ENCODE results near the gene CDC42BPA. TPM values are rescaled to one million over a fixed set of nuclear protein-coding genes. Genes with fewer than 3 reads are reported as not detected.

Gene CDC42BPA
- polyA plus RNA-seq, 1 of the 3 experiments (the other 2 are of a cell fraction), result 6.8 TPM

DNA sequence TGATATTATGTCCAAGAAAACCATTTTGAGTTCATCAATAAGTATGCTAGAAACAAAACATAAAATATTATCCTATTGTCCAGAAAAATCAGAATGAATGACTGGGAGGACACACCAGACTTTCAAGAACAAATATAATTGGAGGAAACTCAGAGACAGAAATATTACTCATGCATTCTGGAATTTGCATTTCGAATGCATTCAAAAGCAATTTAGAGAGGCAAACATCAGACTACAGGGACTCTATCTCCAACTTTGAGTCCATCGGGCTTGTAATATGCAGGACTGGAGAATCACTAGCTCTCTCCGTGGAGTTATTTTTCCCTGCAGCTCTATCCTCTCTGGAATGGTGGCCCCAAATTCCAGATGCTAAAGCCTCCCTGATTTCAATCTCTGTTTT lies 161.8 kb downstream of the CDC42BPA start (continued):
- TF ChIP-seq, protein P1, sequence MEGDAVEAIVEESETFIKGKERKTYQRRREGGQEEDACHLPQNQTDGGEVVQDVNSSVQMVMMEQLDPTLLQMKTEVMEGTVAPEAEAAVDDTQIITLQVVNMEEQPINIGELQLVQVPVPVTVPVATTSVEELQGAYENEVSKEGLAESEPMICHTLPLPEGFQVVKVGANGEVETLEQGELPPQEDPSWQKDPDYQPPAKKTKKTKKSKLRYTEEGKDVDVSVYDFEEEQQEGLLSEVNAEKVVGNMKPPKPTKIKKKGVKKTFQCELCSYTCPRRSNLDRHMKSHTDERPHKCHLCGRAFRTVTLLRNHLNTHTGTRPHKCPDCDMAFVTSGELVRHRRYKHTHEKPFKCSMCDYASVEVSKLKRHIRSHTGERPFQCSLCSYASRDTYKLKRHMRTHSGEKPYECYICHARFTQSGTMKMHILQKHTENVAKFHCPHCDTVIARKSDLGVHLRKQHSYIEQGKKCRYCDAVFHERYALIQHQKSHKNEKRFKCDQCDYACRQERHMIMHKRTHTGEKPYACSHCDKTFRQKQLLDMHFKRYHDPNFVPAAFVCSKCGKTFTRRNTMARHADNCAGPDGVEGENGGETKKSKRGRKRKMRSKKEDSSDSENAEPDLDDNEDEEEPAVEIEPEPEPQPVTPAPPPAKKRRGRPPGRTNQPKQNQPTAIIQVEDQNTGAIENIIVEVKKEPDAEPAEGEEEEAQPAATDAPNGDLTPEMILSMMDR (IDR thresholded peaks at IDR 0.05), result no peak
- TF ChIP-seq EZH2phosphoT487 (IDR thresholded peaks at IDR 0.05; ENCODE audit: borderline replicate concordance, low read depth) (no peak), NRF1 (IDR thresholded peaks at IDR 0.05; ENCODE audit: low read depth, low read length) (no peak), NFIC (IDR thresholded peaks at IDR 0.05; ENCODE audit: borderline replicate concordance) (no peak), GABPA (IDR thresholded peaks at IDR 0.05; ENCODE audit: low read depth) (no peak), FOXJ3 (CRISPR knock-in tag; IDR thresholded peaks at IDR 0.05) (no peak), CHD2 (IDR thresholded peaks at IDR 0.05; ENCODE audit: low read length, partially characterized antibody) (no peak), FOSL2 (IDR thresholded peaks at IDR 0.05; ENCODE audit: borderline replicate concordance, low read depth) (no peak)
- TF ChIP-seq, protein P2, sequence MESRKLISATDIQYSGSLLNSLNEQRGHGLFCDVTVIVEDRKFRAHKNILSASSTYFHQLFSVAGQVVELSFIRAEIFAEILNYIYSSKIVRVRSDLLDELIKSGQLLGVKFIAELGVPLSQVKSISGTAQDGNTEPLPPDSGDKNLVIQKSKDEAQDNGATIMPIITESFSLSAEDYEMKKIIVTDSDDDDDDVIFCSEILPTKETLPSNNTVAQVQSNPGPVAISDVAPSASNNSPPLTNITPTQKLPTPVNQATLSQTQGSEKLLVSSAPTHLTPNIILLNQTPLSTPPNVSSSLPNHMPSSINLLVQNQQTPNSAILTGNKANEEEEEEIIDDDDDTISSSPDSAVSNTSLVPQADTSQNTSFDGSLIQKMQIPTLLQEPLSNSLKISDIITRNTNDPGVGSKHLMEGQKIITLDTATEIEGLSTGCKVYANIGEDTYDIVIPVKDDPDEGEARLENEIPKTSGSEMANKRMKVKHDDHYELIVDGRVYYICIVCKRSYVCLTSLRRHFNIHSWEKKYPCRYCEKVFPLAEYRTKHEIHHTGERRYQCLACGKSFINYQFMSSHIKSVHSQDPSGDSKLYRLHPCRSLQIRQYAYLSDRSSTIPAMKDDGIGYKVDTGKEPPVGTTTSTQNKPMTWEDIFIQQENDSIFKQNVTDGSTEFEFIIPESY (IDR thresholded peaks at IDR 0.05; ENCODE audit: borderline replicate concordance, low read depth), result no peak

DNA sequence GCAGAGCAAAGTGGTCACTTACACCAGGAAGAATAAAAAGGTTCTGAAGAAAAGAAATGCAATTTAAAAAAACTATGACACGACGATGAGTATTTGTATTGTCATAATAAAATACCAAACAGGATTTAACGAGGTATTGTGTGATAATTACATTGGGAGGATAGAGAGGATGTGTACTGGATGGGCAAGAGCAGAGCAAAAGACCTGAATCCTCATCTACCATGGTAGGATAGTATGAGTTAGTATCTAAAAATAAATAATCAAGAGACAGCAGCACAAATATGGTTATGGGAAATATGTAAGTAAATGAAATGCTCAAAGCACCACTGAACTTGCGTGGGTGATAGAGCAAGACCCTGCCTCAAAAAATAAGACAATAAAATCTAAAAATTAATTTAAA lies 162.6 kb downstream of the CDC42BPA start:
- no peaks in the 10 kb centered on the region for H3K27me3 ChIP-seq (ENCODE audit: insufficient read depth)
- POLR2A ChIA-PET, result no interaction called here
- H3K4me1 ChIP-seq (ENCODE audit: control insufficient read depth in 1 of 2, insufficient read depth in 2 of 2, low read depth in 1 of 2, low read length in 1 of 2), result peaks cover 0 to 2% of the 10 kb centered on the region in 2 experiments; a peak in 1 of 4 replicates
- TF ChIP-seq CHD2 (IDR thresholded peaks at IDR 0.05; ENCODE audit: low read length, partially characterized antibody) (no peak), EP300 (IDR thresholded peaks at IDR 0.05; ENCODE audit: borderline replicate concordance in 1 of 2, low read depth in 1 of 2, low read length in 1 of 2) (no peak), RFX5 (IDR thresholded peaks at IDR 0.05; ENCODE audit: low read length) (no peak), FOXM1 (IDR thresholded peaks at IDR 0.05; ENCODE audit: low read depth) (no peak), JUND (IDR thresholded peaks at IDR 0.05) (no peak), MXI1 (IDR thresholded peaks at IDR 0.05; ENCODE audit: low read depth, low read length) (no peak), RXRA (IDR thresholded peaks at IDR 0.05; ENCODE audit: borderline replicate concordance, low read depth) (no peak), POLR2AphosphoS5 (IDR thresholded peaks at IDR 0.05; ENCODE audit: low read depth, low read length) (no peak), MEF2A (IDR thresholded peaks at IDR 0.05; ENCODE audit: borderline replicate concordance, low read depth) (no peak), ELF1 (IDR thresholded peaks at IDR 0.05) (no peak), FOSL2 (IDR thresholded peaks at IDR 0.05; ENCODE audit: borderline replicate concordance, low read depth) (no peak), NRF1 (IDR thresholded peaks at IDR 0.05; ENCODE audit: low read depth, low read length) (no peak)
- TF ChIP-seq, protein P3, sequence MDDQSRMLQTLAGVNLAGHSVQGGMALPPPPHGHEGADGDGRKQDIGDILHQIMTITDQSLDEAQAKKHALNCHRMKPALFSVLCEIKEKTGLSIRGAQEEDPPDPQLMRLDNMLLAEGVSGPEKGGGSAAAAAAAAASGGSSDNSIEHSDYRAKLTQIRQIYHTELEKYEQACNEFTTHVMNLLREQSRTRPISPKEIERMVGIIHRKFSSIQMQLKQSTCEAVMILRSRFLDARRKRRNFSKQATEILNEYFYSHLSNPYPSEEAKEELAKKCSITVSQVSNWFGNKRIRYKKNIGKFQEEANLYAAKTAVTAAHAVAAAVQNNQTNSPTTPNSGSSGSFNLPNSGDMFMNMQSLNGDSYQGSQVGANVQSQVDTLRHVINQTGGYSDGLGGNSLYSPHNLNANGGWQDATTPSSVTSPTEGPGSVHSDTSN (IDR thresholded peaks at IDR 0.05), result no peak
- TF ChIP-seq, protein P4, sequence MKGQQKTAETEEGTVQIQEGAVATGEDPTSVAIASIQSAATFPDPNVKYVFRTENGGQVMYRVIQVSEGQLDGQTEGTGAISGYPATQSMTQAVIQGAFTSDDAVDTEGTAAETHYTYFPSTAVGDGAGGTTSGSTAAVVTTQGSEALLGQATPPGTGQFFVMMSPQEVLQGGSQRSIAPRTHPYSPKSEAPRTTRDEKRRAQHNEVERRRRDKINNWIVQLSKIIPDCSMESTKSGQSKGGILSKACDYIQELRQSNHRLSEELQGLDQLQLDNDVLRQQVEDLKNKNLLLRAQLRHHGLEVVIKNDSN (IDR thresholded peaks at IDR 0.05; ENCODE audit: borderline replicate concordance, low read depth), result no peak
- no peak for DNase-seq
- H3K9me2 ChIP-seq, result no peaks in the 10 kb centered on the region
- H3K4me3 ChIP-seq (ENCODE audit: low read depth in 2 of 2, low read length in 1 of 2), result no peak overlapping the region
- no peaks in the 10 kb centered on the region for H3K79me2 ChIP-seq (ENCODE audit: insufficient read depth)
- WGBS (ENCODE audit: low lambda C conversion rate), result 95% methylated on average over 4 of the region's 4 CpGs
- CTCF ChIA-PET, result no interaction called here
- no peak overlapping the region for H3K4me2 ChIP-seq
- H2AFZ ChIP-seq (ENCODE audit: low read depth), result no peak overlapping the region
- no peaks in the 10 kb centered on the region for H4K20me1 ChIP-seq (ENCODE audit: insufficient read depth)
- no peaks in the 10 kb centered on the region for H3F3A ChIP-seq (replicated peaks; ENCODE audit: insufficient read depth)
- no peak overlapping the region for H3K27ac ChIP-seq (ENCODE audit: low read depth in 2 of 2, low read length in 1 of 2)
- H3K9ac ChIP-seq, result no peak overlapping the region
- no peaks in the 10 kb centered on the region for H3K9me3 ChIP-seq
- H3K36me3 ChIP-seq (replicated peaks in 1 of 2; ENCODE audit: control insufficient read depth in 1 of 2, insufficient read depth in 2 of 2, low read length in 1 of 2), result peaks cover 10 to 33% of the 10 kb centered on the region in 2 experiments
